A673 (cell line): ENCODE results near the gene SMURF1. TPM values are rescaled to one million over a fixed set of nuclear protein-coding genes. Genes with fewer than 3 reads are reported as not detected.

ENCODE experiments used
- BruUV-seq: library from RNA; stranded (reverse); fragments of 400-500 nt; replicated peaks from 2 replicates; lab custom pipeline; 2021; lab: Mats Ljungman, UMichigan
- CTCF ChIA-PET: fragments of 300-600 bp; sonication (Branson Sonifier 250); formaldehyde crosslinking; loops from one replicate; lab custom pipeline; 2022; ENCODE audit warnings: antibody characterized with exemption; lab: Charles Lee
- POLR2A ChIA-PET: fragments of 300-600 bp; sonication (Branson Sonifier 250); formaldehyde crosslinking; loops from one replicate; lab custom pipeline; 2022; ENCODE audit warnings: antibody characterized with exemption; ENCODE audit not compliant: low non-redundant PET; lab: Charles Lee
- DNase-seq: peaks from one replicate; pipeline ENCODE4 v3.0.0-alpha.2; 2015; ENCODE audit warnings: low spot score
- H3K27ac ChIP-seq: fragments of 200-600 bp; sonication (generic); 2 replicates; pipeline ENCODE4 v1.5.1; 2016; ENCODE audit warnings: mixed run types, low read depth, mild to moderate bottlenecking, mixed read lengths, antibody characterized with exemption, low read length; ENCODE audit not compliant: poor library complexity, severe bottlenecking
- H3K27me3 ChIP-seq: fragments of 200-600 bp; sonication (generic); replicated peaks from 2 replicates; pipeline ENCODE4 v1.6.1; 2017; ENCODE audit warnings: mixed run types, low read depth, mild to moderate bottlenecking, mixed read lengths, antibody characterized with exemption, low read length; ENCODE audit not compliant: insufficient read depth, poor library complexity
- H3K36me3 ChIP-seq: fragments of 200-600 bp; sonication (generic); 2 replicates; pipeline ENCODE4 v1.6.1; 2016; ENCODE audit warnings: mixed run types, mild to moderate bottlenecking, mixed read lengths, antibody characterized with exemption, low read length; ENCODE audit not compliant: insufficient read depth, poor library complexity, severe bottlenecking
- H3K4me1 ChIP-seq: fragments of 200-600 bp; sonication (generic); 2 replicates; pipeline ENCODE4 v1.6.1; 2017; ENCODE audit warnings: mixed run types, mild to moderate bottlenecking, mixed read lengths, antibody characterized with exemption, low read length; ENCODE audit not compliant: insufficient read depth, poor library complexity, severe bottlenecking
- H3K4me3 ChIP-seq: fragments of 200-600 bp; sonication (generic); 2 replicates; pipeline ENCODE4 v1.5.1; 2016; ENCODE audit warnings: low read depth, mixed run types, mild to moderate bottlenecking, mixed read lengths, low read length; ENCODE audit not compliant: poor library complexity, severe bottlenecking
- H3K9me3 ChIP-seq: fragments of 200-600 bp; sonication (generic); 2 replicates; pipeline ENCODE4 v1.6.1; 2016; ENCODE audit warnings: mixed run types, low read depth, mild to moderate bottlenecking, mixed read lengths, antibody characterized with exemption, low read length; ENCODE audit not compliant: poor library complexity, severe bottlenecking
- EZH2 ChIP-seq: fragments of 200-600 bp; sonication (generic); IDR thresholded peaks from 2 replicates; pipeline ENCODE4 v1.6.1; 2017; ENCODE audit warnings: borderline replicate concordance, low read depth, mild to moderate bottlenecking, mixed read lengths, antibody characterized with exemption, low read length; ENCODE audit not compliant: poor library complexity, severe bottlenecking
- intact Hi-C: fragments of 100-400 bp; cut with micrococcal nuclease; formaldehyde crosslinking; loops from one replicate; pipeline ENCODE4 v1.10.0; 2022; ENCODE audit not compliant: unreplicated experiment
- total RNA-seq: library from RNA; stranded (reverse); gene quantifications from 2 replicates; pipeline ENCODE4 v1.2.3, GENCODE V29; 2021
- TF ChIP-seq, protein P1 (sequence below): fragments of 300-800, 200-600 bp; sonication (generic); conservative IDR thresholded peaks from 2 replicates; pipeline ENCODE4 v1.5.1; 2017; ENCODE audit warnings: low read depth, mild to moderate bottlenecking, antibody characterized with exemption, low read length, moderate library complexity, mixed read lengths

Gene SMURF1
- total RNA-seq, 1 experiment from 2014 or later, result 16.5 TPM

DNA sequence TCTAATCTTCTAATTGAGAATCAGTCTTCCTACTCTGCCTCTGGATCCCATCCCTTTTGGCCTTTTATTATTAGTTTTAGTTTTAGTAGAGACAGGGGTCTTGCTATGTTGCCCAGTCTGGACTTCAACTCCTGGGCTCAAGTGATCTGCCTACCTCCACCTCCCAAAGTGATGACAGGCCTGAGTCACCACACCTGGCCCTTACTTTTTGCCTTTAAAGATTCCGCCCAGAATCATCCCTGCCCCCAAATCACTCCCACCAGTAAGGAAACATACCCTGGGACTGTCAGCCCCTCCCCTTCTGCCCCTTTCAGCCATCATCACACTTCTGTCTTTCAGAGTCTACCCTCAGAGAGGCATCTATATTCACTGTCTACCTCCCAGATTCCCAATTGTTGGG, 45.3 kb upstream of the SMURF1 start:
- intact Hi-C loops, result no loop called here
- BruUV-seq, result no TSS peak

DNA sequence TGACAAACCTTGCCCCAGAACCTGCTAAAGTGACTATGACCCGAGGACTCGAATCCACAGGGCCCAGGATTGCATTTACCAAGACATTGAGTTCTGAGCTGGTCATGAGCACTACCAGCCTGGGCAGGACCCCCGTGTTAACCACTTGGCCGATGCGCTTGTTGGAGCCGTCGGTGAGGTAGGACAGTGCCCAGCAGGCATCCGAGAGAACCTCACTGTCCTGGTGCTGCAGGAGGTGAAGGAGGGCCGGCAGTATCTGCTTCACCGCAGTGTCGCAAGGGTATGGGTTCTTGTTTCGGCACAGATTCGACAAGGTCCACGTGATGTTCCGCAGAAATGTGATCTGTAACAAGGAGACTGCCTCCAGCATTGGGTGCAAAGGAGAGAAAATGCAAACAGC, 44.3 kb upstream of the SMURF1 start:
- no peak overlapping the region for H3K27ac ChIP-seq
- no peak overlapping the region for H3K4me3 ChIP-seq
- no peak for DNase-seq
- intact Hi-C loops, result no loop called here
- BruUV-seq, result no TSS peak
- no peaks in the 10 kb centered on the region for H3K4me1 ChIP-seq
- ChIA-PET POLR2A (no interaction called here), CTCF (interaction anchor here (0.7 kb wide), 1 partner anchor 192 kb away, joined by 7 read pairs; no protein-coding TSS in a partner anchor)
- no peaks in the 10 kb centered on the region for H3K36me3 ChIP-seq
- no peaks in the 10 kb centered on the region for H3K9me3 ChIP-seq
- no peak for TF ChIP-seq EZH2
- TF ChIP-seq, protein P1, sequence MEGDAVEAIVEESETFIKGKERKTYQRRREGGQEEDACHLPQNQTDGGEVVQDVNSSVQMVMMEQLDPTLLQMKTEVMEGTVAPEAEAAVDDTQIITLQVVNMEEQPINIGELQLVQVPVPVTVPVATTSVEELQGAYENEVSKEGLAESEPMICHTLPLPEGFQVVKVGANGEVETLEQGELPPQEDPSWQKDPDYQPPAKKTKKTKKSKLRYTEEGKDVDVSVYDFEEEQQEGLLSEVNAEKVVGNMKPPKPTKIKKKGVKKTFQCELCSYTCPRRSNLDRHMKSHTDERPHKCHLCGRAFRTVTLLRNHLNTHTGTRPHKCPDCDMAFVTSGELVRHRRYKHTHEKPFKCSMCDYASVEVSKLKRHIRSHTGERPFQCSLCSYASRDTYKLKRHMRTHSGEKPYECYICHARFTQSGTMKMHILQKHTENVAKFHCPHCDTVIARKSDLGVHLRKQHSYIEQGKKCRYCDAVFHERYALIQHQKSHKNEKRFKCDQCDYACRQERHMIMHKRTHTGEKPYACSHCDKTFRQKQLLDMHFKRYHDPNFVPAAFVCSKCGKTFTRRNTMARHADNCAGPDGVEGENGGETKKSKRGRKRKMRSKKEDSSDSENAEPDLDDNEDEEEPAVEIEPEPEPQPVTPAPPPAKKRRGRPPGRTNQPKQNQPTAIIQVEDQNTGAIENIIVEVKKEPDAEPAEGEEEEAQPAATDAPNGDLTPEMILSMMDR, result no peak
- no peaks in the 10 kb centered on the region for H3K27me3 ChIP-seq

More for the DNA sequence above, 45.3 kb upstream of the SMURF1 start:
- CTCF ChIA-PET, result no interaction called here
- TF ChIP-seq, protein P1, result no peak
- TF ChIP-seq EZH2, result no peak
- DNase-seq, result no peak
- H3K4me1 ChIP-seq, result no peaks in the 10 kb centered on the region
- no peak overlapping the region for H3K27ac ChIP-seq
- H3K27me3 ChIP-seq, result no peaks in the 10 kb centered on the region
- no peaks in the 10 kb centered on the region for H3K36me3 ChIP-seq
- POLR2A ChIA-PET, result no interaction called here
- H3K4me3 ChIP-seq, result no peak overlapping the region
- H3K9me3 ChIP-seq, result no peaks in the 10 kb centered on the region

DNA sequence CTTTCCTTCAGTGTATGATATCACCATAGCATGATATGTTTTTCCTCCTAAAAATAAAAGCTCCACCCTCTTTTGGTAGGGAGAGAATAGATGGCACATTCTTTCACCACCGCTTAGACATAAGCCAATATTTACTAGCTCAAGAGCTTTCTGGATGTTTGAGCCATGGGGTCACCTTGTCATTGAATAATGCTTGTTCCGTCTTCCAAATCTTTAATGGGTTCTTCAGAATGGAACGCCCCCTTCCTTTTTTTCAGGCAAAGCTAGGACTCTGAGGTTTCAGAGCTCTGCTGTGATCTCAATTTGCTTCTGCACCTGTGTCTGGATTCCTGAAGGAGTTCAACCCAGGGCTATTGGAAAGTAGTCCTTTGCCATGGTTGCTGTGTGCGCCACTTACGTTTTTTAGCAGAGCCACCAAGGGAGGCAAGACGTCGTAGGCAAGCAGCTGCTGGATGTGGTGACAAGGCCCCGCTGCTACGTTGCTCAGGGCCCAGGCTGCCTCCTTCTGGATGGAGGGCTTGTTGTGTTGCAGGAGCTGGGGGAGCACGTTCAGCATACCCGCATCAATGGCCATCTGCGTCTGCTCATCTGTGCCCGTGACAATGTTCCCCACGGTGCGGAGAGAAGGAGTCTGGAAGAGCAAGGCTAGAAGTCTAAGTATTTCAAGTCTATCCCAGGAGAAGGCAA, 40.8 kb upstream of the SMURF1 start:
- Histone ChIP-seq H3K27me3 (no peaks in the 10 kb centered on the region), H3K9me3 (no peaks in the 10 kb centered on the region), H3K4me3 (no peak overlapping the region), H3K27ac (no peak overlapping the region), H3K4me1 (no peaks in the 10 kb centered on the region), H3K36me3 (no peaks in the 10 kb centered on the region)
- intact Hi-C loops, result no loop called here
- no peak for DNase-seq
- POLR2A ChIA-PET, result no interaction called here
- CTCF ChIA-PET, result no interaction called here
- TF ChIP-seq, protein P1, result no peak
- TF ChIP-seq EZH2, result no peak
- BruUV-seq, result no TSS peak
